KG1 (cell line): ENCODE data around the gene INPP4B.

ENCODE experiments used
- DNase-seq: peaks from one replicate; lab custom pipeline; 2025; lab: John Stamatoyannopoulos, UW

Gene INPP4B

GRCh38 chr4:142348613-142349021 is 497.5 kb downstream of the INPP4B start:
- no peak for DNase-seq

DNA sequence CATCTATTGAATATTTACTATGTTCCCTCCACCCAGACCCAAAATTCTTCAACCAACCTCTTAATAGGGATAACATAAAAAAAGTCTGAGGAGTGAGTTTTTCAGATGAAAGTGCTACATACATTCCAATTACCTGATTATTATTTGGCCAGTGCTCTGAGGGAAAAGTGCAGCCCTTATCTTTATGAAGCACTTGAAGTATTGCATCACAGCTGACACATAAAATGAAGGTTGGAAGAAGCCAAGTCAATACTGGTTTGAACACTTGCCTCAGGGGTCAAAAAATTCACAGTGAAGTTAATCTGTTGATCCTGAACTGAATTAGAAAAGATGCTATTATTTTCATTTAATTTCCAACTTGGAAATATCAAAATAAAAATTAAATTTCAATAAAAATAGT is 498.9 kb downstream of the INPP4B start:
- no peak for DNase-seq

GRCh38 chr4:142345924-142346323 is 500.2 kb downstream of the INPP4B start:
- DNase-seq = no peak

DNA sequence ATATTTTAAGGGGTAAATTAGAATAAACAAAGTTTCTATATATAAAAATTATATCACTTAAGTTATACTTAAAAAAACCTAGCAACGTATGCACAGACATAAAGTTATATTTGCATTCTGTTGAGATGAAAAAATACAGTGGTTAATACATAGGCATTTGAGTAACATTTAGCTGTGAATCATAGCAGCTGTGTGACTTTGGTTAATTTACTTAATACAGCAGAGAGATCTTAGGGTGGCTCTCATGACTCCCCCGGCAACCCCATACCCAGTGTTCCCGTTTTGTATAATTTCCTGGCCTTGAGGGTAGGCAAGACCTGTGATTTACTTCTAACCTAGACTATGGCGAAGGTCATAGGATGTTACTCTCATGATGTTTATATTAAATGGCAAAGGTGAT is 504.8 kb downstream of the INPP4B start:
- DNase-seq = no peak

DNA sequence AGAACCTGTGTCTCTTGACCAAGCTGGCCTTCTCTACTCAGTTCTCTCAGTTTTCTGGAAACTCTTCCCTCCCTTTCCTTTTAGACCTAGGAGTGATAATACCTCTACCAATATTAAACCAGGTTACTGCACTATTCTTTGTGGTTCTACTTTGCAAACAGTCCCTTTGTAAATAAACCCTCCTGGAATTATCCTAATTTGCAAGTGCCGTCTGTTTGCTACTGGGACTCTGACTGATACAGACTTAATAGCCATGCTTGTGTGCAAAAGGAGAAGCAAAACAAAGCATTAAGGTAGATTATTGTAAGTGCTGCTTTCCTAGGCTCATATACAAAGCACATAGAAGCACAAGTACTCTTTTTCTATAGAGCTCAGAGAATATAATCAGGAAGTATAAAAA is 507.0 kb downstream of the INPP4B start:
- DNase-seq = no peak

DNA sequence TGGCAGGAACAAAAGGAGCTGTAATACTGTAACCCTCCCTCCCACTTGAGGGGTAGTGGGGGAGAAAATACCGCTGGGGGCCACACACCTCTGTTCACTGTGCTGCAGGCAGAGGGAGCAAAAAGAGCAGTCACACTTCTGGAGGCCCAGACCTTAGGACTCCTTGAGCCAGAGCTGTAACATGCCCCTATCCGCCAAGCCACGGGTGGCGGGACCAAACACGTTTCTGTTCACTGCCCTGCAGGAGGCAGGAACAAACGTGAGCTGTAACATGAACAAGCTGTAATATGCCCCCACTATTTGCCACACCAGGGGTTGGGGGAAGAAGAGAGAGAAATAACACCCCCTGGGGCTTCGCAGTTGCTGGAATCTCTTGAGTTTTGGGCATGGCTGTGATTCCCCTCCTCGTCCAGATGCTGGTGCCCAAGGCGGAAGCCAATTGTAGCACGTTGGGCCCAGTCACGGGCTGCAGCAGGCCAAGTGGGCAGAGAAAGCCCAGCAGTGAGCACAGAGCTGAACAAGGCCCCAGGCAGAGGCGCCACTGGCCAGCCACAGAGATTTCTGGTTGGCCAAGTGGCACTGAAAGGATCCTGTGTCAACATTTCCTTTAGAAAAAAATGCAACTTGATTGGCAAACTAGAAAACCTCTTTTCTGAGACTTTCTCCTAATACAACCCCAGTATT is 509.7 kb downstream of the INPP4B start:
- DNase-seq = no peak

DNA sequence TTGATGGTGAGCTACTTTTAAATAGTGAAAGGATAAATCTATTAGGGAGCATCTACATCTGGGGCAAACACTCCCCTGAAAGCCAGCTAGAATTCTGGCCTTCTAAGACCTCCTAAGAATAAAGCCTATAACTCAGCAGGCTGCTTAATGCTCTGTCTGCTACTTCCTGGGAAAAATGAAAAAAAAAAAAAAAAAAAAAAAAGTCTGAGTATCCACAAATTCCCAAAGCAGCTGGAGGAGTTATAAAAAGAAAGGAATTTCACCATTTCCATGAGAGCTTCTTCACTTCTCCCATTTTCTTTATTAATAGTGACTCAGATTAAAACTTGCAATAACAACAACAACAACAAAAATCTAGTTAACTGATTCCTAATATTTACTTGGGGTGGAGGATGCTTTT is 511.2 kb downstream of the INPP4B start:
- DNase-seq = no peak

GRCh38 chr4:142331646-142332045 is 514.5 kb downstream of the INPP4B start:
- DNase-seq = no peak

DNA sequence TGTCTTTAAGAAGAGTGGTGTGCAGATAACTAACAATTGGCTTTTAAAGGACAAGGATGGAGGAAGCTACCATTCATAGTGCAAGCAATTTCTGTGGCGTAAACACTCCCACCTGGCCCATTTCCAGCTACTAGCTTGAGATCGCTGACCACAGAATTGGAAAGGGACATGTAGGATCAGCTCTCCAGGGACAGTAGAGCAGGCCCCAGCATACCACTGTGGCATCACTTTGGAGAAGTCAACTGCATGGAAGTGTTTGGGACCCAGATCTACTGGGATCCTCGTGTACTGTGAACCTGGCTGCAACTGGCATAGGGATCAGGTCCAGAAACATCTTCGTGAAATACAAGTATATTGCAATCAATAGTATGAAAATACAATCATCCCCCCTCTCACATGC is 515.0 kb downstream of the INPP4B start:
- no peak for DNase-seq

DNA sequence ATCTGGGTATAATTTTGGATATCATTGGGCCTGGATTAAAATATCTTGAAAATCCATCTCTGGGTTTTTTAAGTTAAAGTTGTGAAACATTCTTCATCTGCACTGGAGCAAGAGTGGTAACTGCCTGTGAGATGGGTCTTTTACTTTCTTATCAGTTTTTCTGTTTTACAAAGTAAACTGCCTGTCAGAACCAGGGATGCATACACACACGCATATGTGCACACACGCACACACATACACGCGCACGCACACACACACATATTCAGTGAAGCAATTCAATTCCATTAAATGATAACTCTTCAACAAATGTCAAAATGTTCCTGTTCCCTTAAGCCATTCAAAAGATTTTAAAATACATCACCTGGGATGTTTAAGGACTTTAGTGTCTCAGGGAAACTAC is 515.8 kb downstream of the INPP4B start:
- no peak for DNase-seq

GRCh38 chr4:142329313-142329712 is 516.8 kb downstream of the INPP4B start:
- DNase-seq = no peak

- no peak for DNase-seq
Measured at GRCh38 chr4:142326181-142326580, 519.9 kb downstream of the INPP4B start.

DNA sequence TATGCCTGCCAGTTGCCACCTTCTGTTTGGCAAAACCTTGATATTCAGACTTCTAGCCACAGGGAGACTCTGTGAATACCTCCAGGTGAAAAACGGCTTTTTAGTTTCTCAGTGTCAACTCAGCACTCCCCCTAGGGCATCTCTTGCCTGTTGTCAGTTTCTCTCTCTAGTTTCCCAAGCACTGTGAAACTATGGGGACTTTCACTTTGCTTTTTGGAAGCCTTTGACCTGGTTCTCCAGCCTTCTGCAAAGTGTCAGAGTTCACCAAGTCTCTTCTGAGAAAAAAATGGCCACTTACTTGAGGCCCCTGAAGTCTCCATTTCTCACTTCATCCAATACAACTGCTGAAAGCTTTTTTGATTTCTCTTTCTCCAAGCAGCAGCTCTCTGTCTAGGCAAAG is 521.5 kb downstream of the INPP4B start:
- DNase-seq = no peak

DNA sequence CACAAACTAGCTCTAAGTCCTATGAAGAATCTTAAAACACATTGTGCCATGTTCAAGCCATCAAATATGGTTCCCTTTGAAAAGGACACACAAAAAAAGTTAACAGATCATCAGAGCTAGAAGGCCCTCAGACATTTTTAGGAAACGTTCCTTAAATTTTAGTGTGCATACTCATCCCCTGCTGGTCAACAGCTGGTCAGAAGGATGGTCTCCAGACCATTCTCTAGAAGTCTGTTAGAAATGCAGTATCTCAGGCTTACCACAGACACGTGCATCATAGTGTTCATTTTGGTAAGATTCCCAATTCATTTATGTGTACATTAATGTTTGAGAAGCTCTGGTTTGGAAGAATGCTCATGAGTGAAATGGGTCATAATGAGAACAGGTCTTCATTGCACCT is 523.1 kb downstream of the INPP4B start:
- DNase-seq = no peak

DNA sequence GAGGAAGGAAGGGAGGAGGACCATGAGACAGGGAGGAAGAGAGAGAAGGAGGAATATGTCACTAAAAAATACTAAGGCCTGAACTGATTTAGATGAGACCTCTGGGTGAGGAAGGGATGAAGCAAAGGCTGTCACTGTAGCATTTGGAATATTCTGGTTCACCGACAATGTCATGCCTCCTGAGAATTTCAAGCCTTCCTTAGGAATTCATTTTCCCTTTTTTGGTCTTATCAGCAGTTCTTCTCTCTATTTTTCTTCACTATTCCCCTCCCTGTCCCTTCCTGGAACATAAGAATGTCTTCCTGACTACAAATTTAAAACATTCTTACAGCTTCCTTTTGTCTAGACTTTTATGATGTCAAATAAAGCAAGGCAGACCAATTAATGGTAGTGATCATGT is 527.8 kb downstream of the INPP4B start:
- DNase-seq = no peak

GRCh38 chr4:142316913-142317312 is 529.2 kb downstream of the INPP4B start:
- DNase-seq = no peak

GRCh38 chr4:142316025-142316424 is 530.1 kb downstream of the INPP4B start:
- no peak for DNase-seq

DNA sequence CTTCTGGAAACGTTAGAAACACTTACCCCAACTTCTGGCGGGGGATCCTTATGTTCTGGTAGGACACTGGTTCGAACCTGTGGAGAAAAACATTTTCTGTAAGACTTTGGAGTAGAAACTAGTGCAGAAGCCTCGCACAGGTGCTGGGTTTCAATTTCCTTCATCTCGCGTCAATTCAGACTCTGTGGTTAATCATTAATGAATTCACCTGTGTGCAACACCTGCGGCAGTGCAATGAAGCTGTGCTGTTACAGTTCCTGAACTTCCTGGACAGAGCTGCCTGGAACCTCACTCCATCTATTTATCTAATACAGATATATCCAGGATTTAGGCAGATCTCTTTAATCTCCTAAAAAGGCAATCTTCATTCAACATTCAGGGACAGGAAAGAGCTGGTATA is 531.4 kb downstream of the INPP4B start:
- DNase-seq = no peak

DNA sequence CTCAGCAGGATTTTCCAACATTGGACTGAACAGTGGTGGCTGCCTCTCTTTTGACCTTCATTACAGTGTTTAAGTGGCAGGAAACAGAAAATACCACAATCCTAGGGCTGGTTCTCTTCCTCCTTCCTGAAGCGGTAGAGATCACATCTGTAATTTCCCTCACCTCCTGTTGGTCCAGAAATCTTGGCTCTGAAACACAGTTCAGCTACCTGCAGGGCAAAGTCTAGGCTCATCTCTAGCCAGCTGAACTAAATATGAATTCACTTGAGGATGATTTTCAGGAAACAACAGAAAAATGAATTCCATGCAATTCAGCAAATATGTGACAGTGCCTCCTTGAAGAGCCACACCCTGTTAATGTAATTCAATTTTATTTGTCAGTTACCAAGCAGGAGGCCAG is 531.9 kb downstream of the INPP4B start:
- peak; percentile 26 for DNase-seq

DNA sequence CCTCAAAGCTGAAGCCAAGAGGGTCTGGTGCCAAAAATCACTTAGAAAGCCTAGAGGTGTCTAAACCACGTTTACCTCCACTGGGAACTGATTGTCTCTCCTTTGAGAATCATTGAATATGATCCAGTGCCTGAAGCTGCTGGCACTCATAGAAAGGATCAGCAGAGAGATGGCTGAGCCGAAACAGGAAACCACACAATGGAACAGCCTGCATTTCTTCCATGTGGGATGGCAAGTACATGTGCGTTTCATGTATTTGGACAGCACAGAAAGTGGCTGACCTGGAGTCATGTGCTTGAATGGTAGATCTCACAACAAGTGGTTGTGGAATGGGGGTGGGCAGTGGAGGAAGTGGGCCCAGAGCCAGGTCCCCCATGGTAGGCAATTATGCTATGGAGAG is 533.7 kb downstream of the INPP4B start:
- DNase-seq = no peak

DNA sequence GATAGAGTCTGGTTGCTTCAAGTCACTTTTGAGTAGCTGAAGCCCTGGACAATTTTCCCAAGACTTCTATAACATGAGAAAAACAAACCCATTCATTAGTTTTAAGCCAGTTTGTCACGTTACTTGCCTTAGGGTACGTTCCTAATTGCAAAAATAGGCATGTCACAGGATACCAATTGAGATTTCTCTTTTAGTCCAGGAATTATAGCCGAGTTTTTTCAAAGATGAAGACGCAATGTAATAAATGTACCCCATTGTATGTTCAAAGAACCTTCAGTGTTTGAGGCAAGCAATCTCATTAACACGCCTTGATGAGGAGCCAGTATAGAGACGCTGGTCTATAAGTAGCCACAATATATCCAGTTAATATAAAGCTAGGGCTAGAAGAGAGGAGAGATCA is 534.2 kb downstream of the INPP4B start:
- DNase-seq = no peak

DNA sequence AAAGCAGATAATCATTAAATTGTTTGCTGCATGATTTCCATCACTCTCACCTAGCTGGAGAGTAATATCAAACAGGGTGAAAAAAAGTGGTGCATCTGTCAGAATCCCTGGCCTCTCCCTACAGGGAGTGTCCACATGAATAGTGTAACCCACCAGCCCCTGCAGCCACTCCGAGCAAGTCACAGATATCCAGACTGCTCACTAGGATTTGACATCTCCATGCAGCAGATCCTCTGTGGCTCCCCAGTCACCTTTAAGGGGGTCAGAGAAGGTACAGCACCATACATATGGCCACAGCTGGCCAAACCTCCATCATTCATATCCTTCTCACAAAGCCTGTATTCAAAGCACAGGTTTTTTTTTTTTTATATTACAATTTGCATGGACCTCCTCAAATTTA is 536.3 kb downstream of the INPP4B start:
- no peak for DNase-seq

GRCh38 chr4:142307857-142308256 is 538.2 kb downstream of the INPP4B start:
- DNase-seq = no peak

DNA sequence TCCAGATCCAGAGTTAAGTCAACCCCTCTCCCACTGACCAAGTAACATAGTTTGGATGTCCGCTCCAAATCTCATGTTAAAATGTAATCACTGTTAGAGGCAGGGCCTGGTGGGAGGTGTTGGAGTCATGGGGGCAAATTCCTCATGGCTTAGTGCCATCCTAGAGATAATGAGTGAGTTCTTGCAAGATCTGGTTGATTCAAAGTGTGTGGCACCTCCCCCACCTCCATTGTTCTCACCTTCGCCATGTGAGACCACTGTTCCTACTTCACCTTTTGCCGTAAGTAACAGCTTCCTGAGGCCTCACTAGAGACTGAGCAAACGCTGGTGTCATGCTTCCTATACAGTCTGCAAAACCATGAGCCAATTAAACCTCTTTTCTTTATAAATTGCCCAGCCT is 548.8 kb downstream of the INPP4B start:
- no peak for DNase-seq

GRCh38 chr4:142293536-142293935 is 552.6 kb downstream of the INPP4B start:
- DNase-seq = no peak
